NT2/D1 (cell line): Measurements from ENCODE around the gene ITGA1.

Experiments used
- SUZ12 ChIP-seq: IDR thresholded peaks from 2 replicates; pipeline ENCODE4 v1.6.1; 2011; ENCODE audit not compliant: insufficient read length, insufficient read depth; ENCODE audit errors: extremely low read depth
- YY1 ChIP-seq: IDR thresholded peaks from 2 replicates; pipeline ENCODE4 v1.6.1; 2011; ENCODE audit not compliant: insufficient read length, insufficient read depth
- ZNF274 ChIP-seq: IDR thresholded peaks from 2 replicates; pipeline ENCODE4 v1.6.1; 2011; ENCODE audit warnings: mild to moderate bottlenecking, low read depth, low read length

- no peak for TF ChIP-seq ZNF274
- TF ChIP-seq YY1: no peak
- TF ChIP-seq SUZ12: no peak
These were observed 44.7 kb upstream of the ITGA1 start for GRCh38 chr5:52743012-52743411.
